M059J (cell line): ENCODE results near the gene WDR12. TPM values are rescaled to one million over a fixed set of nuclear protein-coding genes. Genes with fewer than 3 reads are reported as not detected.
A peak's percentile ranks its signal among the peaks of the same experiment; 100 is the strongest.
"Not testable (repeated sequence)": the region's sequence is repeated elsewhere in the genome, so short reads cannot be mapped to it uniquely, and the experiment has no call there.

Experiments
- DNase-seq: peaks from one replicate; pipeline ENCODE4 v3.0.0-alpha.2; 2012; ENCODE audit warnings: low read depth
- total RNA-seq: library from RNA; depleted of rRNA; stranded (reverse); fragments of >200 nt; shearing (Covaris generic); gene quantifications from 2 replicates; pipeline ENCODE4 v1.2.3, GENCODE V29; 2014

WDR12 gene
- total RNA-seq, 1 experiment from 2014 or later = 33.0 TPM

DNA sequence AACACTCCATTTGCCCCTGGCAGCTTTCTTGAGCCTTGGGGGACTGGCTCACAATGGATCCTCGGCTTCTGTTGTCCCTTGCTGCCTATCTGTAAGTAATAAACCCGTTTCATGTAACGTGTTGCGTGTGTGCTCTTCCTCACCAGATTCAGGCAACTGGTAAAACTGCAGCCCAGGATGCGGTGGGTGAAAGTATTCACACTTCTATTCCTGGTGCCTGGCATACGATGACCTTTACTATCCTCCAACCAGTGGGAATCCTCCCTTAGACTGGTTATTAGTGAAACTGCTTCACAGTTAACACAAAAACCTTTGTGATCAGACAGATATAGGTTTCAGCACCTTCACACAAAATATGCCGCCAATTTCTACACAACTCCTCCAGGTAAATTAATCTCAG is 26.3 kb downstream of the WDR12 start:
- DNase-seq = no peak

DNA sequence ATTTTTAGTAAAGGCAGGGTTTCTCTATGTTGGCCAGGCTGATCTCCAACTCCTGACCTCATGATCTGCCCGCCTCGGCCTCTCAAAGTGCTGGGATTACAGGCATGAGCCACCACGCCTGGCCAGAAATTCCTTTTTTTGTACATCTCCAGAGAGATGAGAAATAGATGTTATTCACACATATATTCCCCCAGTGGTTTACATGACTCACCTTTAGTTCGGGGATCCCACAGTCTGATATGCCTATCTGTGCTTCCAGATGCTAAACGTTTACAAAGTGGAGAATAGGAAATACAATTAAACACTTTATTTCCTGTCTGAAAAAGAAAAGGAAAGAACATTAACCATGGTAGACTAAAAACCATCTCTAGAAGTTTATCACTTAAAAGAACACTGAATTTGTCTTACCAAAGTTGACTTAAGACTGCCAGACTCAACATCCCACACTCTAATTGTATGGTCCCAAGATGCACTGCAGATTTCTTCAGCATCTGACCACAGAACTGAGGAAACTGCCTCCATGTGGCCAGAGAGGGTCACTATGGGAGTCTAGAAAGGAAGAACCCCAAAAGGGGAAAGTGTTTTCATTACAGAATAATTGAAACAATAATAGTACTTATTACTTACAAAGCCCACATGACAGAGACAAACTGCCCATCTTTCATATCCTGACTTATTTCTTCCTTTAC is 27.3 kb downstream of the WDR12 start:
- DNase-seq = peak; percentile 36

DNA sequence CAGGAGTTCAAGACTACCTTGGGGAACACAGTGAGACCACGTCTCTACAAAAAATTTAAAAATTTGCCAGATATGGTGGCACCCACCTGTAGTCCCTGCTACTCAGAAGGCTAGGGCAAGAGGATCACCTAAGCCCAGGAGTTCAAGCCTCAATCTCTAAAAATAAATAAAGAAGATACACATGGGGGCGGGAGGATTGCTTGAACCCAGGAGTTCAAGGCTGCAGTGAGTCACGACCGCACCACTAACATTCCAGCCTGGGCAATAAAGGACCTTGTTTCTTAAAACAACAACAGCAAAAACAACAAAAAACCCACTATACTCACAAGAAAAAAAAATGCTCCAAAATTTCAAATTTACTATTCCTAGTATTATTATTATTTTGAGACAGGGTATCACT is 29.9 kb downstream of the WDR12 start:
- DNase-seq = no peak

DNA sequence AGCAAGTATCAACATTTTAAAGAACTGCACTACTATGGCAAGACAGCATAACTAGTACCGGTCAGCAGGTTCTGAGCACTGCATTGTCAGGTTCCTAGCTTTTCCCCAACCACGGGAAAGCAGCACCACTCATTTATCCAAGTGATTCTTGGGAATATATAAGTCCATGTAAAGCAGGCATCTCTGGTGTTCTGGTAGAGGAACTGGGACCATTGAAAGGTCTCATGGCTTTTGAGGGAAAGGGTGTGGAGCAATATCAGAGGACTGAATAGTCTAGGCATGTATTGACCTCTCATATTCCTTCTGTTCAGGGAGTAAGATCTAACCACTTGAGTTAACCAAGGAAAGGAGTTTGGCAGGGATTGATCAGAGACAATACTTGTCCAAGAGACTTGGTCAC is 33.8 kb downstream of the WDR12 start:
- DNase-seq = no peak

DNA sequence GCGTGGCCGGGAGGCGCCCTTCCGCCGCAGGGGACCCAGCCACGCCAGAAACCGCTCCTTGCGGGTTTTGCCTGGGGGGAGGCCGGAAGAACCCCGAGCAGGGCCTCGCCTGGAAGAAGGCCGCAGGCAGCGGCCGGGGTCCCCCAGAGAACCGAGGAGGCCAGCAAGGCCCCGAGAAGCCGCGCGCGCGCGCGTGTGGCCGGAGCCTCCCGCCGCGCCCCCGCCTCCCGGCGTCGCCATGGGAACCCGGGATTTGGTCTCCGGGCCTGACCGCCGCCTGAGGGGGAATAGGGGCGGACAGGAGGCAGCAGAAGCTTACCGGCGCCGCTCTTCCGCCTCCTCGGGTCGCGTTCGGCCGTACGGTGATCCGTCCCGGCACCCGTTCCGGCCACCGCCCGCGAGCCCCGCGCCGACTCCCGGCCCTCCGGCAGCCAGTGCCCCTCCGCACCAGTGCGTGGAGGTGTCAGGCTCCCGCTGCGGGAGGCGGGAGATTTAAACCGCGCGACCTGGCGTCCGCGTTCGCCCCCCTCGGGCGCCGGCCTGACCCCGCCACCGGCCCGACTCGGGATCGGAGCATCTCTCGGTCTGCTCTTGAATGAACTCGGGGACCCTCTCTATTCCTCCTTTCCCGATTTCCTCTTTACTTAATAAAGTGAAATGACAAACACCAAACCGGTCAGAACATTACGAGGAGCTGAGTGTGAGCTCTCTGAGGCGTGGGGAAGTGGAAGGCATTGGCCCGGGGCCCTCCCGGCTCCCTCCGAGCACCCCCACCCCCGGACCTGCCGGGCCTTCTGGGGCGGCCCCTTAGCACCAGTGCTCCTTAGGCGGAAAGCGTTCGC is 40.0 kb downstream of the WDR12 start, which contains the start of gene ICA1L:
Gene ICA1L (minus strand): TSS at position 467 of the 842 bp plus-strand sequence. CDS start 42,757 bp downstream, outside the sequence.
- peak; percentile 75 for DNase-seq

DNA sequence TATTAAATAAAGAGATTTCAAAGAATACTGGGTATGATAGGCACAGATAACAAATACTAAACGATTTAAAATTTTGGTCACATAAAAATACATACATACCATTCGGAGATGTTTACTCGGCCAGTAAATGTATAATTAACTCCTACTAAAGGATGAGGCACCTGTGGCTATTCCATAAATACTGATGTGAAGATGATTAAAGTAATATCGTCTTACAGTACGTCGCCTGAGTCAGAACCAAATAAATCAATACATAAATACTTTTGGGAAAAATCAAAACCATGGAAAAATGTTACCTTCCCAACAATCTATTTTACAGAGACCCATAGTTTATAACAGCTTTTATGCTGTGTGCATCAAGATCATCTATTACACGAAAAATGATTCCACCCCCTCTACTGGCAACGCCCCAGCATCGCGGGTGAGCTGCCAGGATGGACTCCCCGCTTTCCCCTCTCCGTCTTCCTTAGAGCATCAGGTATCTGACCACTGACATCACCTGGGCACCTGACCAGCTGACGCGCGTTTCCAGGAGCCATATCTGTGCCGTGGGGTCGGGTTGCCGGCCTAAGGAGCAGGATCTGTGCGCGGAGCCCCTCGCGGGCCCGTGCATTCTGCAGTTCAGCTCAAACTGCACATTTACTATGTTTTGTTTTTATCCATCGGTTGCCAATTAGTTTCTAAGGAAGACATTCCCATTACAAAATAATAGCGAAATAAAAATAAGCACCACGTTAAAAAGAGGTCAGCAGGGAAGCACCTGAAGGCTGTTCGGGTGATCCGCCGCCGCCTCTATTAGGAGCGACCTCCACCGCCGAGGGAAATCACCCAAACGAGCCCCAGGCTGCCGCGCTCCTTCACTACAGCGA is 40.8 kb downstream of the WDR12 start:
- peak; percentile 72 for DNase-seq

DNA sequence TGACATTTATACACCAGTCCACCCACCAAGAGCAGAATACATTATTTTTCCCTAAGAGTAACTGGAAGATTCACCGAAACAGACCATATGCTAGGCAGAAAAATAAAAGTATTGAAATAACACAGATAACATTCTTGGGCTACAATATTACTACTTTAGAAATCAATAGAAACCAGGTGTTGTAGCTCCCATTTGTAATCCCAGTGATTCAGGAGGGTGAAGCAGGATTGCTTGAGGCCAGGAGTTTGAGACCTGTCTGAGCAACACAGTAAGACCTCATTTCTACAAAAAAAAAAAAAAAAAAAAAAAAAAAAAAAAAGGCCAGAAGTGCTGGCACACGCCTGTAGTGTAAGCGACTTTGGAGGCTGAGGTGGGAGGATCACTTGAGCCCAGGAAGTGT is 49.5 kb downstream of the WDR12 start:
- DNase-seq = no peak

DNA sequence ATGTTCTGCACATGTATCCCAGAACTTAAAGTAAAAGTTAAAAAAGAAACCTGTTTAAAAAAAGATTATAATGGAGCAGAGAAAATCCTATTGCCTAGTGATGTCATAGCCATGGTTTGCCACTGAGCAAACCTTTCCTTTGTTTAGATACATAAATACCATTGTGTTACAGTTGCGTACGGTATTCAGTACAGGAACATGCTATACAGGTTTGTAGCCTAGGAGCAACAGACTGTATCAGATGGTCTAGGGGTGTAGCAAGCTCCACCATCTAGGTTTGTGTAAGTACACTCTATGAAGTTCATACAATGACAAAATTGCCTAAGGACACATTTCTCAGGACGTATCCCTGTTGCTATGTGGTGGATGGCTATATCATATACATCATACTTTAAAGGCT is 52.9 kb downstream of the WDR12 start:
- DNase-seq = no peak

DNA sequence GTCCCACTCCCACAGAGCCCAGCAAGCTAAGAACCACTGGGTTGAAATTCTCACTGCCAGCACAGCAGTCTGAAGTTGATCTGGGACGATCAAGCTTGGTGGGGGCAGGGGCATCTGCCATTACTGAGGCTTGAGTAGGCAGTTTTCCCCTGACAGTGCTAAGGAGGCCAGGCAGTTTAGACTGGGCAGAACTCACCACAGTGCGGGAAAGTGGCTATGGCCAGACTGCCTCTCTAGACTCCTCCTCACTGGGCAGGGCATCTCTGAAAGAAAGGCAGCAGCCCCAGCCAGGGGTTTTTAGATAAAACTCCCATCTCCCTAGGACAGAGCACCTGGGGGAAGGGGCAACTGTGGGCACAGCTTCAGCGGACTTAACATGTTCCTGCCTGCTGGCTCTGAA is 62.1 kb downstream of the WDR12 start:
- not testable (repeated sequence) for DNase-seq

DNA sequence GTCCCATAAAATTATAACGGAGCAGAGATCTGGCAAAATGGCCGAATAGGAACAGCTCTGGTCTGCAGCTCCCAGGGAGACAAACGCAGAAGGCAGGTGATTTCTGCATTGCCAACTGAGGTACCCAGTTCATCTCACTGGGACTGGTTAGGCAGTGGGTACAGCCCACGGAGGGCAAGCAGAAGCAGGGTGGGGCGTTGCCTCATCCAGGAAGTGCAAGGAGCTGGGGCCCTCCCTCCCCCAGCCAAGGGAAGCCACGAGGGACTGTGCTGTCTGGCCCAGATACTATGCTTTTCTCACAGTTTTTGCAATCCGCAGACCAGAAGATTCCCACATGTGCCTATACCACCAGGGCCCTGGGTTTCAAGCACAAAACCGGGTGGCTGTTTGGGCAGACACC is 62.7 kb downstream of the WDR12 start:
- DNase-seq = no peak

DNA sequence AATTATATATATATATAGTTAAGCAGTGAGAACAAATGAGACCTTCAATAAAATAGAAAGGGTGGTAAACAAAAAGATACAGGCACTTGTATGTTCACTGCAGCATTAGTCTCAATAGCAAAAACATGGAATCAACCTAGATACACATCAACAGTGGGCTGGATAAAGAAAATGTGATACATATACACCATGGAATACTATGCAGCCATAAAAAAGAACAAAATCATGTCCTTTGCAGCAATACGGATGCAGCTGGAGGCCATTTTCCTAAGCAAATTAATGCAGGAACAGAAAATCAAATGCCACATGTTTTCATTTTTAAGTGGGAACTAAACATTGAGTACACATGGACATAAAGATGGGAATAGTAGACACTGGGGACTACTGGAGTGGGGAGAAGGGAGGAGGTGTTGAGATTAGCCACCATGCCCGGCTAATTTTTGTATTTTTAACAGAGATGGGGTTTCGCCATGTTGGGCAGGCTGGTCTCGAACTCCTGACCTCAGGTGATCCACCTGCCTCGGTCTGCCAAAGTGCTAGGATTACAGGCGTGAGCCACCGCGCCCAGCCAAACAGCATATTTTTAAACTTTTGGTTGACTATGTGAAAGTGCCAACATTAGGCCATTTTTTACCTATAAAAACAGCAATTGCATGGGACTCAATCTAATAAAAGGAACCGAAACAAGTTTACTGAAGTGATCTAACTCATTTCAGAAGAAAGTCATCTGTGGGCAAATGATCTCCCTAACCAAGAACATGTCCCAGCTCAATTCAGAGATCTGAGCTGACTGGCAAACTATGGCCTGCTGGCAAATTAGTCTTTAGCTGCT is 63.6 kb downstream of the WDR12 start:
- DNase-seq = no peak

DNA sequence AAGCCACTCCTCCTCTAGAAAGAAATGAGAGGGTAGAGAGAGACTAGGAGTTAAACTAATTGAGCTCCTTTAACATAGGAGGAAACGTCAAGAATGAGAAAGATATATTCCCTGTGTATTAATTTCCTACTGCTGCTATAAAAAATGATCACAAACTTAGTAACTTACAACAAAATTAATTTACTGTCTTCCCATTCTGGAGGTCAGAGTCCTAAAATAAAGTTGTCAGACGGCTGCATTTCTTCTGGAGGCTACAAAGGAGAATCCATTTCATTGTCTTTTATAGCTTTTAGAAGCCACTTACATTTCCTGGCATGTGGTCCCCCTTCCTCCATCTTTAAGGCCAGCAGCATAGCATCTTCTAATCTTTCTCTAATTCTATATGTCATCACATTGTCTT is 66.8 kb downstream of the WDR12 start:
- DNase-seq = no peak

DNA sequence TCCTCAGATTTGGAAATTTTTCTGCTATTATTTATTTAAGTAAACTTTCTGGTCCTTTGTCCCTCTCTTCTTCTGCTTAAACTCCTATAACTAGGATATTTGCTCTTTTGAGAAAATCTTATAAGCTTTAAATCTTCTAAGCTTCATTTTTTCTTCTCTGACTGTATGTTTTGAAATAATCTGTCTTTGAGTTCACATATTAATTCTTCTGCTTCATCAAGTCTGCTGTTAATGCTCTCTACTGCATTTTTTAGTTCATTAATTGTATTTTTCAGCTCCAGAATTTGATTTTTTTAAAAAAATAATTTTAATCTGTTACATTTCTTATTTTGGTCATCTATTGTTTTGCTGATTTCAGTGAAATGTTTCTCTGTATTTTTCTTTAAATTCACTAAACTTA is 68.8 kb downstream of the WDR12 start:
- no peak for DNase-seq

DNA sequence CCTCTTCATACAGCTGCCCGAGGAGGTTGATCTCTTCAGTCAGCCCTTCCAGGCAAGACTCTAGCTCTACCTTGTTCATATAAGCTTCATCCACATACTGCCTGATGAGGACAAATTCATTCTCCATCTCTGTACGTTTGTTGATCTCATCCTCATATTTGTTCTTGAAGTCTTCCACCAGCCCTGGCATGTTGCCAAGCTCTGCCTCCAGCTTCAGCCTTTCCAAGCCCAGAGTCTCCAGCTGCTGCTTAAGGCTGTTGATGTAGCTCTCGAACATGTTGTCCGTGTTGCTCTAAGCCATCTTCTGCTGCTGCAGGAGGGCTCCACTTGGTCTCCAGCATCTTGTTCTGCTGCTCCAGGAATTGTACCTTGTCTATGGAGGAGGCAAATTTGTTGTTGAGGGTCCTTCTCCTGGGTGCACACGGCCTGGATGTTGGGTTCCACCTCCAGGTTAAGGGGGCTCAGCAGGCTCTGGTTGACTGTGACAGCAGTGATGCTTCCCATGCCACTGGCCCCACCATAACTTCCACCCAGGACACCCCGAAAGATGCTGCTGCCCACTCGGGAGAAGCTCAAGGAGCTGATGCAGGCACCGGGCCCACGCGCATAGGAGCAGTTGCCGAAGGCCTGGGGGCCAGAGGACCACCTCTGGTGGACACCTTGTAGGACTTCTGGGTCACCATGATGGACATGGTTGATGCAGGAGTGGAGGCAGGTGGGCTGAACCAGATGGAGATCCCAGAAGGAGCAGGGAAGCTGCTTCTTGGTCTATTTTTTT is 70.2 kb downstream of the WDR12 start:
- DNase-seq = no peak

DNA sequence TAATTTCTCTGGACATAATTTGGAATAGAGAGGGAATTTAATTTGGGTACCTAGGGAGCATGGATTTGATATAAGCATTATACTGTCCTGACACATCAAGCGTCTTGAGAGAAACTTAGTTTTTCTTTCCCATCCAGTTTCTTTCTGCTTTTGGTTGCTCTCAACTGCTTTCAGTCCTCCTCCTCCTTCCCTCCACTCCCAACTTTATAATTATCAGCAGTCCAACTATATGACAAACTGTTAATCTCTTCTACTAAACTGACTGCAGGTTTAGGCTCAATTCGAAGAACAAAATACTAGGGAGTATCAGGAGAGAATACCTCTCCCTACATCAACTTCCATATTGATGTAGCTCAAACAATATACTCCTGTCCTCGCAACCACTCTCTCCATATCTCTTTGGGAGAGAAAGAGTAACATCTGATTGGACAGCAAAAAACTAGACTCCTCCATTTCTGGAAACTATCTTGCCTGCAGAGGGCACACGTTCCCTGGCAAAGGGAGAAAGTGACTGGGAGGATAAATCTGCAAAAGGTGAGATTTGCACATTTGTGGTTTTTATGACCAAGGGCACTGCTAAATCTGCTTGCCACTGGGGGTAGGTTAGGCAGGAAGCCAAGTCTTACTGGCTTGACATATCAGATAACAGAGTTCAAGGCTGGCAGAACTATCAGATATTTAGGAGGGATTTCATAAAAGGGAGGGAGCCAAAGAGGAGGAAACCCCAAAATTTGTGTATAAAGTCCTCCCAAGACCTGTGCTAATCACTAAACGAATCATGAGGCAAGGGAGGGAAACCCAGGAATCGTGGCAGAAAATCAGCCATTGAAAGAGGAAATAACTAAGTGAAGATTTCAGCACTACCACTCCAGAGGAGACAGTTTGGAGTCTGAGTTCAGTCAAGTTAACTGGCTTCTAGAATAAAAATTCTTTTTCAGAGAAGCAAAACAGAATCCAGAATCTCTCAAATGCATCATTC is 79.9 kb downstream of the WDR12 start:
- peak; percentile 82 for DNase-seq

DNA sequence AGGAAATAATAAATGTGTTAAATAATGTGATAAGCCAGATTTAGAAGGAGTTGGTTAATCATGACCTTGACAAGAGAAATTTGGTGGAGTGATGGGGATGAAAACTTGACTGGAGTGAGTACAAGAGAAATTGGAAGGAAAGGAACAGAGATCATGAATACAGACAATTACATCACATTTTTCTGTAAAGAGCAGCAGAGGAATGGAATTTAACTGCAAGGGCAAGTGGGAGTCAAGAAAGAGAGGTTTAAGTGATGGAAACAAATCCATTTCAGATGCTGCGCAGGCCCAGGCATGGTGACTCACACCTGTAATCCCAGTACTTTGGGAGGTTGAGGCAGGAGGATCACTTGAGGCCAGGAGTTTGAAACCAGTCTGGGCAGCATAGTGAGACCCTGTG is 86.6 kb downstream of the WDR12 start:
- DNase-seq = no peak
